ENCODE results near the gene ADARB1. TPM values are rescaled to one million over a fixed set of nuclear protein-coding genes. Genes with fewer than 3 reads are reported as not detected.

ADARB1 gene
- total and polyA plus RNA-seq, 3 experiments from 2014 or later = 11.8 to 29.5 (median 28.9) TPM

GRCh38 chr21:45167796-45168222, 93.4 kb downstream of the ADARB1 start:
- no peaks in the 10 kb centered on the region for H3K27me3 ChIP-seq (ENCODE audit: insufficient read depth, low read length, poor library complexity, severe bottlenecking)
- H3K4me1 ChIP-seq (ENCODE audit: insufficient read depth, low read length) = peaks cover 13% of the 10 kb centered on the region
- no peaks in the 10 kb centered on the region for H3K36me3 ChIP-seq (ENCODE audit: insufficient read depth, low read length)
- peaks cover 32 to 43% (median 37%) of the 10 kb centered on the region in 3 donors for H3K4me1 Mint-ChIP-seq
- H3K36me3 Mint-ChIP-seq = peaks cover 0 to 19% (median 4%) of the 10 kb centered on the region in 3 donors
- ChIA-PET POLR2A (no interaction called here), CTCF (interaction anchor here (0.6 to 1.1 kb wide), 2 partner anchors 29 to 1451 kb away, joined by 3 to 4 read pairs; no protein-coding TSS in a partner anchor)
- no peak overlapping the region for H3K27ac Mint-ChIP-seq
- no peak for DNase-seq
- H3K4me3 ChIP-seq (ENCODE audit: low read length) = no peak overlapping the region
- H3K9me3 Mint-ChIP-seq = no peaks in the 10 kb centered on the region
- H3K27me3 Mint-ChIP-seq = no peaks in the 10 kb centered on the region
- H3K9me3 ChIP-seq (ENCODE audit: low read length) = no peaks in the 10 kb centered on the region
- no peak overlapping the region for H3K4me3 Mint-ChIP-seq
- no peak overlapping the region for H3K27ac ChIP-seq (ENCODE audit: low read depth, low read length)

GRCh38 chr21:45168522-45168921, 94.1 kb downstream of the ADARB1 start:
- peaks cover 32 to 43% (median 37%) of the 10 kb centered on the region in 3 donors for H3K4me1 Mint-ChIP-seq
- H3K36me3 Mint-ChIP-seq = peaks cover 0 to 21% (median 4%) of the 10 kb centered on the region in 3 donors
- H3K36me3 ChIP-seq (ENCODE audit: insufficient read depth, low read length) = no peaks in the 10 kb centered on the region
- H3K27ac Mint-ChIP-seq = peak overlapping the region in 5 of 8 donors; percentile 2 to 42 (median 15)
- H3K4me3 Mint-ChIP-seq = no peak overlapping the region
- POLR2A ChIA-PET = no interaction called here
- H3K9me3 Mint-ChIP-seq = no peaks in the 10 kb centered on the region
- H3K4me3 ChIP-seq (ENCODE audit: low read length) = no peak overlapping the region
- H3K9me3 ChIP-seq (ENCODE audit: low read length) = no peaks in the 10 kb centered on the region
- no peaks in the 10 kb centered on the region for H3K27me3 Mint-ChIP-seq
- DNase-seq = no peak
- H3K4me1 ChIP-seq (ENCODE audit: insufficient read depth, low read length) = peaks cover 13% of the 10 kb centered on the region
- CTCF ChIA-PET = interaction anchor here (0.6 to 1.1 kb wide), 3 partner anchors 16 to 1452 kb away, joined by 3 to 4 read pairs (median 3); no protein-coding TSS in a partner anchor
- H3K27ac ChIP-seq (ENCODE audit: low read depth, low read length) = no peak overlapping the region
- no peaks in the 10 kb centered on the region for H3K27me3 ChIP-seq (ENCODE audit: insufficient read depth, low read length, poor library complexity, severe bottlenecking)

- Mint-ChIP-seq H3K9me3 (no peaks in the 10 kb centered on the region), H3K27me3 (no peaks in the 10 kb centered on the region), H3K27ac (peak overlapping the region in 3 of 8 donors; percentile 45 to 90 (median 47)), H3K4me1 (peaks cover 31 to 43% (median 37%) of the 10 kb centered on the region in 3 donors), H3K36me3 (peaks cover 0 to 25% (median 4%) of the 10 kb centered on the region in 3 donors), H3K4me3 (peak overlapping the region in 1 of 7 donors; percentile 9)
- Histone ChIP-seq H3K36me3 (ENCODE audit: insufficient read depth, low read length) (no peaks in the 10 kb centered on the region), H3K4me3 (ENCODE audit: low read length) (no peak overlapping the region), H3K9me3 (ENCODE audit: low read length) (no peaks in the 10 kb centered on the region), H3K27ac (ENCODE audit: low read depth, low read length) (no peak overlapping the region), H3K27me3 (ENCODE audit: insufficient read depth, low read length, poor library complexity, severe bottlenecking) (no peaks in the 10 kb centered on the region), H3K4me1 (ENCODE audit: insufficient read depth, low read length) (peaks cover 13% of the 10 kb centered on the region)
- ChIA-PET CTCF (interaction anchor here (0.9 to 1.1 kb wide), 2 partner anchors 16 to 30 kb away, joined by 3 read pairs; no protein-coding TSS in a partner anchor), POLR2A (no interaction called here)
- DNase-seq = no peak
These were observed 94.6 kb downstream of the ADARB1 start for GRCh38 chr21:45169001-45169400.

- H3K9me3 ChIP-seq (ENCODE audit: low read length) = no peaks in the 10 kb centered on the region
- ChIA-PET CTCF (interaction anchor here (0.9 kb wide), 1 partner anchor 31 kb away, joined by 3 read pairs; no protein-coding TSS in a partner anchor), POLR2A (no interaction called here)
- H3K4me3 ChIP-seq (ENCODE audit: low read length) = no peak overlapping the region
- no peaks in the 10 kb centered on the region for H3K36me3 ChIP-seq (ENCODE audit: insufficient read depth, low read length)
- no peak overlapping the region for H3K27ac ChIP-seq (ENCODE audit: low read depth, low read length)
- DNase-seq = no peak
- no peaks in the 10 kb centered on the region for H3K27me3 ChIP-seq (ENCODE audit: insufficient read depth, low read length, poor library complexity, severe bottlenecking)
- no peaks in the 10 kb centered on the region for H3K27me3 Mint-ChIP-seq
- H3K36me3 Mint-ChIP-seq = peaks cover 0 to 25% (median 4%) of the 10 kb centered on the region in 3 donors
- H3K4me1 ChIP-seq (ENCODE audit: insufficient read depth, low read length) = peaks cover 13% of the 10 kb centered on the region
- peaks cover 30 to 43% (median 37%) of the 10 kb centered on the region in 3 donors for H3K4me1 Mint-ChIP-seq
- peak overlapping the region in 1 of 7 donors; percentile 56 for H3K4me3 Mint-ChIP-seq
- no peaks in the 10 kb centered on the region for H3K9me3 Mint-ChIP-seq
- H3K27ac Mint-ChIP-seq = peak overlapping the region in 4 of 8 donors; percentile 45 to 93 (median 49)
These were observed 95.3 kb downstream of the ADARB1 start for GRCh38 chr21:45169682-45170081.

- ChIA-PET CTCF (no interaction called here), POLR2A (no interaction called here)
- H3K9me3 ChIP-seq (ENCODE audit: low read length) = no peaks in the 10 kb centered on the region
- peaks cover 0 to 30% (median 4%) of the 10 kb centered on the region in 3 donors for H3K36me3 Mint-ChIP-seq
- peaks cover 30 to 43% (median 37%) of the 10 kb centered on the region in 3 donors for H3K4me1 Mint-ChIP-seq
- no peak overlapping the region for H3K4me3 Mint-ChIP-seq
- H3K36me3 ChIP-seq (ENCODE audit: insufficient read depth, low read length) = no peaks in the 10 kb centered on the region
- no peaks in the 10 kb centered on the region for H3K27me3 ChIP-seq (ENCODE audit: insufficient read depth, low read length, poor library complexity, severe bottlenecking)
- peak overlapping the region in 1 of 8 donors; percentile 55 for H3K27ac Mint-ChIP-seq
- peaks cover 13% of the 10 kb centered on the region for H3K4me1 ChIP-seq (ENCODE audit: insufficient read depth, low read length)
- no peak for DNase-seq
- no peak overlapping the region for H3K27ac ChIP-seq (ENCODE audit: low read depth, low read length)
- H3K27me3 Mint-ChIP-seq = no peaks in the 10 kb centered on the region
- H3K9me3 Mint-ChIP-seq = no peaks in the 10 kb centered on the region
- H3K4me3 ChIP-seq (ENCODE audit: low read length) = no peak overlapping the region
These were observed 96.6 kb downstream of the ADARB1 start for GRCh38 chr21:45170987-45171386.

GRCh38 chr21:45172420-45172819, 98.0 kb downstream of the ADARB1 start:
- no peak overlapping the region for H3K27ac Mint-ChIP-seq
- H3K4me3 Mint-ChIP-seq = no peak overlapping the region
- H3K4me1 Mint-ChIP-seq = peaks cover 28 to 37% (median 37%) of the 10 kb centered on the region in 3 donors
- H3K36me3 ChIP-seq (ENCODE audit: insufficient read depth, low read length) = peaks cover 3% of the 10 kb centered on the region
- H3K27me3 Mint-ChIP-seq = no peaks in the 10 kb centered on the region
- H3K4me3 ChIP-seq (ENCODE audit: low read length) = no peak overlapping the region
- no peaks in the 10 kb centered on the region for H3K27me3 ChIP-seq (ENCODE audit: insufficient read depth, low read length, poor library complexity, severe bottlenecking)
- H3K36me3 Mint-ChIP-seq = peaks cover 5 to 44% (median 10%) of the 10 kb centered on the region in 3 donors
- no peak for DNase-seq
- ChIA-PET CTCF (no interaction called here), POLR2A (no interaction called here)
- H3K4me1 ChIP-seq (ENCODE audit: insufficient read depth, low read length) = peaks cover 13% of the 10 kb centered on the region
- no peak overlapping the region for H3K27ac ChIP-seq (ENCODE audit: low read depth, low read length)
- H3K9me3 Mint-ChIP-seq = no peaks in the 10 kb centered on the region
- no peaks in the 10 kb centered on the region for H3K9me3 ChIP-seq (ENCODE audit: low read length)

- Histone ChIP-seq H3K27me3 (ENCODE audit: insufficient read depth, low read length, poor library complexity, severe bottlenecking) (no peaks in the 10 kb centered on the region), H3K27ac (ENCODE audit: low read depth, low read length) (no peak overlapping the region), H3K36me3 (ENCODE audit: insufficient read depth, low read length) (peaks cover 12% of the 10 kb centered on the region), H3K9me3 (ENCODE audit: low read length) (no peaks in the 10 kb centered on the region), H3K4me1 (ENCODE audit: insufficient read depth, low read length) (peaks cover 5% of the 10 kb centered on the region), H3K4me3 (ENCODE audit: low read length) (no peak overlapping the region)
- Mint-ChIP-seq H3K4me3 (no peak overlapping the region), H3K9me3 (no peaks in the 10 kb centered on the region), H3K36me3 (peaks cover 5 to 72% (median 20%) of the 10 kb centered on the region in 3 donors), H3K4me1 (peaks cover 8 to 16% (median 12%) of the 10 kb centered on the region in 3 donors), H3K27me3 (no peaks in the 10 kb centered on the region), H3K27ac (no peak overlapping the region)
- no peak for DNase-seq
- ChIA-PET CTCF (no interaction called here), POLR2A (no interaction called here)
These were observed 101.1 kb downstream of the ADARB1 start for GRCh38 chr21:45175326-45176095.

- Histone ChIP-seq H3K4me1 (ENCODE audit: insufficient read depth, low read length) (no peaks in the 10 kb centered on the region), H3K27me3 (ENCODE audit: insufficient read depth, low read length, poor library complexity, severe bottlenecking) (no peaks in the 10 kb centered on the region), H3K4me3 (ENCODE audit: low read length) (no peak overlapping the region), H3K27ac (ENCODE audit: low read depth, low read length) (no peak overlapping the region), H3K36me3 (ENCODE audit: insufficient read depth, low read length) (peaks cover 12% of the 10 kb centered on the region), H3K9me3 (ENCODE audit: low read length) (no peaks in the 10 kb centered on the region)
- Mint-ChIP-seq H3K36me3 (peaks cover 5 to 73% (median 20%) of the 10 kb centered on the region in 3 donors), H3K27ac (no peak overlapping the region), H3K9me3 (no peaks in the 10 kb centered on the region), H3K27me3 (no peaks in the 10 kb centered on the region), H3K4me1 (peaks cover 4 to 10% (median 6%) of the 10 kb centered on the region in 3 donors), H3K4me3 (no peak overlapping the region)
- POLR2A ChIA-PET = no interaction called here
- no peak for DNase-seq
- CTCF ChIA-PET = no interaction called here
These were observed 101.8 kb downstream of the ADARB1 start for GRCh38 chr21:45176141-45176540.

Measured in CD8-positive, alpha-beta memory T cell (primary cell).